ENCODE measurements around the gene CCDC88A.
"Not testable (repeated sequence)": the region's sequence is repeated elsewhere in the genome, so short reads cannot be mapped to it uniquely, and the experiment has no call there.

The CCDC88A gene

GRCh38 chr2:55391615-55392242, 27.9 kb downstream of the CCDC88A start:
- in situ Hi-C loops (cut with HindIII; ENCODE audit: low sequenced_read_pairs) = no loop called here

- in situ Hi-C loops (cut with HindIII; ENCODE audit: low sequenced_read_pairs) = no loop called here
These were observed 28.5 kb downstream of the CCDC88A start for GRCh38 chr2:55391155-55391554.

GRCh38 chr2:55385516-55385915, 34.1 kb downstream of the CCDC88A start:
- in situ Hi-C loops (cut with HindIII; ENCODE audit: low sequenced_read_pairs) = not testable (repeated sequence)

- in situ Hi-C loops (cut with HindIII; ENCODE audit: low sequenced_read_pairs) = no loop called here
These were observed 34.9 kb downstream of the CCDC88A start for GRCh38 chr2:55384786-55385185.

- in situ Hi-C loops (cut with HindIII; ENCODE audit: low sequenced_read_pairs) = no loop called here
These were observed 48.3 kb downstream of the CCDC88A start for GRCh38 chr2:55371376-55371775.

GRCh38 chr2:55370208-55370607, 49.4 kb downstream of the CCDC88A start:
- in situ Hi-C loops (cut with HindIII; ENCODE audit: low sequenced_read_pairs) = no loop called here

- in situ Hi-C loops (cut with HindIII; ENCODE audit: low sequenced_read_pairs) = no loop called here
These were observed 54.4 kb downstream of the CCDC88A start for GRCh38 chr2:55365303-55365702.

- in situ Hi-C loops (cut with HindIII; ENCODE audit: low sequenced_read_pairs) = no loop called here
These were observed 55.2 kb downstream of the CCDC88A start for GRCh38 chr2:55364189-55365055.

GRCh38 chr2:55363636-55364035, 56.0 kb downstream of the CCDC88A start:
- in situ Hi-C loops (cut with HindIII; ENCODE audit: low sequenced_read_pairs) = no loop called here

GRCh38 chr2:55361465-55362189, 58.0 kb downstream of the CCDC88A start:
- in situ Hi-C loops (cut with HindIII; ENCODE audit: low sequenced_read_pairs) = no loop called here

GRCh38 chr2:55358451-55358850, 61.2 kb downstream of the CCDC88A start:
- in situ Hi-C loops (cut with HindIII; ENCODE audit: low sequenced_read_pairs) = no loop called here

- in situ Hi-C loops (cut with HindIII; ENCODE audit: low sequenced_read_pairs) = no loop called here
These were observed 61.7 kb downstream of the CCDC88A start for GRCh38 chr2:55357927-55358326.

GRCh38 chr2:55357164-55357563, 62.5 kb downstream of the CCDC88A start:
- in situ Hi-C loops (cut with HindIII; ENCODE audit: low sequenced_read_pairs) = no loop called here

- in situ Hi-C loops (cut with HindIII; ENCODE audit: low sequenced_read_pairs) = not testable (repeated sequence)
These were observed 63.5 kb downstream of the CCDC88A start for GRCh38 chr2:55356136-55356535.

GRCh38 chr2:55355451-55355850, 64.2 kb downstream of the CCDC88A start:
- in situ Hi-C loops (cut with HindIII; ENCODE audit: low sequenced_read_pairs) = no loop called here

- in situ Hi-C loops (cut with HindIII; ENCODE audit: low sequenced_read_pairs) = no loop called here
These were observed 68.0 kb downstream of the CCDC88A start for GRCh38 chr2:55351672-55352071.

GRCh38 chr2:55345064-55345463, 74.6 kb downstream of the CCDC88A start:
- in situ Hi-C loops (cut with HindIII; ENCODE audit: low sequenced_read_pairs) = no loop called here

GRCh38 chr2:55338268-55338667, 81.4 kb downstream of the CCDC88A start:
- in situ Hi-C loops (cut with HindIII; ENCODE audit: low sequenced_read_pairs) = no loop called here

GRCh38 chr2:55334728-55335127, 84.9 kb downstream of the CCDC88A start:
- in situ Hi-C loops (cut with HindIII; ENCODE audit: low sequenced_read_pairs) = no loop called here

GRCh38 chr2:55330541-55331297, 88.9 kb downstream of the CCDC88A start:
- in situ Hi-C loops (cut with HindIII; ENCODE audit: low sequenced_read_pairs) = no loop called here

Measured in endothelial cell of hepatic sinusoid (primary cell).